ENCODE results near the gene RRBP1.

The RRBP1 gene

DNA sequence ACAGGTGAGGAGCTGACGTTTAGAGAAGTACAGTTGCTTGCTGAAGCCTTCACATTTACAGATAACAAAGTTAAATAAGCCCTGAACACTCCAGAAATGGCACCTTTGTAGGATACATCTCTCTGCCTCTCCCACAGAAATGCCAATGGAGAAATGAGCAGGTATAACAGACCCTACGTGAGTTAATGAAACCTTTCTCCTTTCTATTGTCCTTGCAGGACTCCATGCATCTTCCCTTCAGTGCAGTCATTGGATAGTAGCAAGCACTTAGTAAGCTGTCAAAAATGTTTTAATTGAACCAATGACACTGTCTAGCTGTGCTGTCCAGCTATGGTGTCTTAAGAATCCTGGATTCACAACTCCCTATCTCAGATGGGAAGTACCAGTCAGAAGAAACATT is 8.1 kb upstream of the RRBP1 start:
- H3K4me1 Mint-ChIP-seq = no peaks in the 10 kb centered on the region
- no peaks in the 10 kb centered on the region for H3K36me3 Mint-ChIP-seq (ENCODE audit: low read depth)
- H3K9me3 Mint-ChIP-seq = peaks cover 47% of the 10 kb centered on the region
- DNase-seq = no peak
- H3K27ac Mint-ChIP-seq = no peak overlapping the region
- TF ChIP-seq, protein P1, sequence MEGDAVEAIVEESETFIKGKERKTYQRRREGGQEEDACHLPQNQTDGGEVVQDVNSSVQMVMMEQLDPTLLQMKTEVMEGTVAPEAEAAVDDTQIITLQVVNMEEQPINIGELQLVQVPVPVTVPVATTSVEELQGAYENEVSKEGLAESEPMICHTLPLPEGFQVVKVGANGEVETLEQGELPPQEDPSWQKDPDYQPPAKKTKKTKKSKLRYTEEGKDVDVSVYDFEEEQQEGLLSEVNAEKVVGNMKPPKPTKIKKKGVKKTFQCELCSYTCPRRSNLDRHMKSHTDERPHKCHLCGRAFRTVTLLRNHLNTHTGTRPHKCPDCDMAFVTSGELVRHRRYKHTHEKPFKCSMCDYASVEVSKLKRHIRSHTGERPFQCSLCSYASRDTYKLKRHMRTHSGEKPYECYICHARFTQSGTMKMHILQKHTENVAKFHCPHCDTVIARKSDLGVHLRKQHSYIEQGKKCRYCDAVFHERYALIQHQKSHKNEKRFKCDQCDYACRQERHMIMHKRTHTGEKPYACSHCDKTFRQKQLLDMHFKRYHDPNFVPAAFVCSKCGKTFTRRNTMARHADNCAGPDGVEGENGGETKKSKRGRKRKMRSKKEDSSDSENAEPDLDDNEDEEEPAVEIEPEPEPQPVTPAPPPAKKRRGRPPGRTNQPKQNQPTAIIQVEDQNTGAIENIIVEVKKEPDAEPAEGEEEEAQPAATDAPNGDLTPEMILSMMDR (IDR thresholded peaks at IDR 0.05) = no peak
- H3K27me3 Mint-ChIP-seq (ENCODE audit: low read depth, poor library complexity) = peaks cover 44% of the 10 kb centered on the region
- H3K4me3 Mint-ChIP-seq = no peak overlapping the region

DNA sequence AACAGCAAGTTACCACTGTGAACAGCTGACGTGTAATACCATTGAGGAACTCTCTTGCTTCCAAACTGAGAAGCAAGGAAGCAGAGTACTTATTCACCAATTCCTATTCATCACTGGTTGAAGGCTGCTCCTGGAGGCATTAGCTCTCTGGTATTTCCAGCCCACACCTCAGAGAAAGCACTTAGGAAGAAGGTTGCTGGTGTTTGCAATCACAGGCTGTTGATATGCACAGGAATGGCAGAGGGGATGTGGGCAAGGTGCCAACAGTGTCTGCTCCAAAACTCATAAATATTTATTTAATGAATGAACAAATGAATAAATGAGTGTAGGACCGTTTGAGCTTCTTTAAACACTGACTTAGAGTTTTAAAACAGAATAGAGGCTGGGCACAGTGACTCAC is 6.9 kb upstream of the RRBP1 start:
- no peaks in the 10 kb centered on the region for H3K4me1 Mint-ChIP-seq
- H3K27ac Mint-ChIP-seq = no peak overlapping the region
- no peaks in the 10 kb centered on the region for H3K36me3 Mint-ChIP-seq (ENCODE audit: low read depth)
- DNase-seq = no peak
- TF ChIP-seq, protein P1 (IDR thresholded peaks at IDR 0.05) = no peak
- H3K9me3 Mint-ChIP-seq = peaks cover 43% of the 10 kb centered on the region
- peaks cover 49% of the 10 kb centered on the region for H3K27me3 Mint-ChIP-seq (ENCODE audit: low read depth, poor library complexity)
- H3K4me3 Mint-ChIP-seq = no peak overlapping the region

DNA sequence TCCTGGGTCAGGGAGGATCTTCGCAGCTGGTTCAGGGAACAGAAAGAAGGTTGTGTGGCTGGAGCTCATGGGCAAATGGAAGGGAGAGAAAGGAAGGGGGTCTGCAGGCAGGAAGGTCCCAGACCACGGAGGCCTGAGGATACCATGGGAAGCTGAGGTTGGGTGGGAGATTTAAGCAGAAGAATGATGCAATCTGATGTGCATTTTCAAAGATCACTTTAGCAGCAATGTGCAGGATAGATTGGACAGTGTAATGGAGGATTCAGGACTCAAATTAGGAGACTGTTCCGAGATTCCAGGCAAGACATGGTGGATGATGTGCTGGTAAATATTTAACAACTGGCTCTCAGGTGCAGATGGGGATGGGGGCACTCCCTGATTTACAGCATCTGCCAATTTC is 5.8 kb upstream of the RRBP1 start:
- peaks cover 41% of the 10 kb centered on the region for H3K27me3 Mint-ChIP-seq (ENCODE audit: low read depth, poor library complexity)
- H3K4me1 Mint-ChIP-seq = peaks cover 2% of the 10 kb centered on the region

DNA sequence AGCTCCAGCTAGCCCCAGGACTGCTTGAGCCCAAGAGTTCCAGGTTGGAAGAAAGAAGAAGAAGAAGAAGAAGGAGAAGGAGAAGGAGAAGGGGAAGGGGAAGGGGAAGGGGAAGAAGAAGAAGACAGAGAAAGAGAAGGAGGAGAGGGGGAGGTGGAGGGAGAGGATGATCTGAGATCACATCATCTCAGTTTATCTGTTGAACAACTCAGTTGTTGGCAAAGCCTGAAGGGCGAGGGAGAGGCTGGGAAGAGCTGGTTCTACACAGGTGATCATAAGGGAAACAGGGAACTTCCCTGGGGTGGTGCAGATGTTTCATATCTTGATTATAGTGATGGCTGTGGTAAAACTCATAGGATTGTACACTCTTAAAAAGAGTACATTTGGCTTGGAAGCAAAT is 3.1 kb upstream of the RRBP1 start:
- DNase-seq = no peak
- Mint-ChIP-seq H3K4me3 (no peak overlapping the region), H3K27ac (no peak overlapping the region), H3K27me3 (ENCODE audit: low read depth, poor library complexity) (peaks cover 33% of the 10 kb centered on the region), H3K4me1 (peaks cover 11% of the 10 kb centered on the region), H3K9me3 (peaks cover 26% of the 10 kb centered on the region), H3K36me3 (ENCODE audit: low read depth) (no peaks in the 10 kb centered on the region)
- TF ChIP-seq, protein P1 (IDR thresholded peaks at IDR 0.05) = no peak

More for the DNA sequence above, 5.8 kb upstream of the RRBP1 start:
- H3K27ac Mint-ChIP-seq = no peak overlapping the region
- H3K36me3 Mint-ChIP-seq (ENCODE audit: low read depth) = no peaks in the 10 kb centered on the region
- TF ChIP-seq, protein P1 (IDR thresholded peaks at IDR 0.05) = no peak
- peaks cover 41% of the 10 kb centered on the region for H3K9me3 Mint-ChIP-seq
- DNase-seq = no peak
- H3K4me3 Mint-ChIP-seq = no peak overlapping the region

DNA sequence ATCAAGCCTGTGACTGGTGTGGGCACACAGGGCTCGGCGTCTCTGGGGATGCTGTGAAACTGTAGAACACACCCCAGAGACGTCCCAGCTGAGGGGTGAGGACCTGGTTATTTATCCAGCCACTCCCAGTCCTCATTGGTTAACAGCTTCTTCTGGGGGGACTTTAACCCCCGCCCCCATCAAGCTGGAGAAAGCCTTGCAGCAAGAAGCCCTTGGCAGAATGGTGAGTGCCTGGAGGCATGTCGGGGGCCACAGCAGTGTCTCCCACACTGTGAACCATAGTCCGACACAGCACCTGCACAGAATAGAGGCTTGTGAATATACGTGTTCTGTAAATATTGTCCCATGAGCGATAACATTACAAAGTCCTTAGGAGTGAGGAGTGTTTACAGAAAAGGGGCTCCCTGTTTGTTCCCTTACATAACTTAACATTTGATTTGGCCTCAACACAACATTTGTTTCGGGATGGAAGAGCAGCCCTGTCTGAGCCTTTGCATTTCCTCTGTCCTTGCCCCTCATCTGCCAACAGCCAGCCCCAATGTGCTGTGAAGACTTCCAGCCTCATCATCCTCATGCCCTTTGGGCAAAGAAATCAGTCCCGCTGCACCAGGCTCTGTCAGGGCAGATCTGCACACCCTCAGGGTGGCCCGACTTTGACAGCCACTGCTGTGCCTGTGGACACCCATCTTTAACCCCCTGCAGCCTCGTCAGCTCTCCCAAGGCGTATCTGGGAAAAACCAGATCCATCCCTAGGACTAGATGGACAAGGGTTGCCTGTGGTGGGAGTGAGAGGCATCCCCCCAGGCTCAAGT is 2.2 kb upstream of the RRBP1 start:
- Mint-ChIP-seq H3K4me3 (no peak overlapping the region), H3K9me3 (peaks cover 21% of the 10 kb centered on the region), H3K27ac (no peak overlapping the region), H3K27me3 (ENCODE audit: low read depth, poor library complexity) (peaks cover 33% of the 10 kb centered on the region), H3K36me3 (ENCODE audit: low read depth) (peaks cover 5% of the 10 kb centered on the region), H3K4me1 (peaks cover 20% of the 10 kb centered on the region)
- TF ChIP-seq, protein P1 (IDR thresholded peaks at IDR 0.05) = no peak
- DNase-seq = no peak
